Endodermal cell (in vitro differentiated cells): ENCODE data around the gene NOTO. TPM values are rescaled to one million over a fixed set of nuclear protein-coding genes. Genes with fewer than 3 reads are reported as not detected.

ENCODE experiments used
- DNase-seq: peaks from one replicate; pipeline ENCODE4 v3.0.0-alpha.2; 2017
- H3K27ac ChIP-seq: 2 replicates; pipeline ENCODE4 v1.5.1; 2013; ENCODE audit warnings: mild to moderate bottlenecking, low read depth, low read length, moderate library complexity
- H3K27me3 ChIP-seq: 2 replicates; pipeline ENCODE4 v1.6.1; 2013; ENCODE audit warnings: mild to moderate bottlenecking, low read length, moderate library complexity; ENCODE audit not compliant: insufficient read depth, control insufficient read depth, poor library complexity, severe bottlenecking
- H3K36me3 ChIP-seq: 2 replicates; pipeline ENCODE4 v1.7.0; 2013; ENCODE audit warnings: mild to moderate bottlenecking, low read length, moderate library complexity; ENCODE audit not compliant: control insufficient read depth, insufficient read depth
- H3K4me1 ChIP-seq: one replicate; pipeline ENCODE4 v1.7.0; 2013; ENCODE audit warnings: low read length; ENCODE audit not compliant: control insufficient read depth, insufficient read depth
- H3K4me3 ChIP-seq: 2 replicates; pipeline ENCODE4 v1.5.1; 2013; ENCODE audit warnings: mild to moderate bottlenecking, low read length, moderate library complexity
- H3K9ac ChIP-seq: 2 replicates; pipeline ENCODE4 v1.6.1; 2013; ENCODE audit warnings: mild to moderate bottlenecking, low read length, moderate library complexity; ENCODE audit not compliant: poor library complexity, severe bottlenecking; ENCODE audit errors: extremely low read depth
- H3K9me3 ChIP-seq: 2 replicates; pipeline ENCODE4 v1.6.1; 2013; ENCODE audit warnings: mild to moderate bottlenecking, low read length, moderate library complexity; ENCODE audit not compliant: control insufficient read depth
- H3K27ac Mint-ChIP-seq: 2 replicates; pipeline ENCODE4 v1.8.0; 2020; ENCODE audit warnings: mixed read lengths
- H3K27me3 Mint-ChIP-seq: 2 replicates; pipeline ENCODE4 v1.8.0; 2021; ENCODE audit warnings: mild to moderate bottlenecking, mixed read lengths; ENCODE audit not compliant: insufficient read depth
- H3K36me3 Mint-ChIP-seq: 2 replicates; pipeline ENCODE4 v1.8.0; 2020; ENCODE audit warnings: low read depth, mixed read lengths
- H3K4me1 Mint-ChIP-seq: 2 replicates; pipeline ENCODE4 v1.8.0; 2020; ENCODE audit warnings: mixed read lengths
- H3K4me3 Mint-ChIP-seq: 2 replicates; pipeline ENCODE4 v1.8.0; 2020; ENCODE audit warnings: mild to moderate bottlenecking, moderate library complexity, mixed read lengths
- H3K9me3 Mint-ChIP-seq: 2 replicates; pipeline ENCODE4 v1.8.0; 2020; ENCODE audit warnings: mild to moderate bottlenecking, mixed read lengths
- CTCF ChIP-seq: fragments of 200-600 bp; sonication (generic); conservative IDR thresholded peaks from 2 replicates; pipeline ENCODE4 v1.5.0; 2021; ENCODE audit warnings: antibody characterized with exemption, mild to moderate bottlenecking
- WGBS, 2 experiments: methylation state at CpG; one replicate each; pipeline versions ENCODE4 v1.1.5 to v1.1.7; 2013; ENCODE audit warnings: missing lambda C conversion rate in 2 of 2, mixed read lengths in 1 of 2; ENCODE audit not compliant: insufficient coverage in 1 of 2, insufficient read length in 1 of 2; 5-methylcytosine and 5-hydroxymethylcytosine counted together
- total RNA-seq, 2 donors: library from RNA; stranded (reverse); fragmentation: NEBNext Ultra II Directional in 1 of 2; extraction: Animal tissue kit (Norgen Biotek cat#: 25700) in 1 of 2; gene quantifications; 2 replicates in 1 of 2; 3 replicates in 1 of 2; pipeline ENCODE4 v1.2.1, GENCODE V29; 2021

Gene NOTO
- total RNA-seq, 2 donors from 2014 or later, result not detected

GRCh38 chr2:73176881-73177644, 25.3 kb upstream of the NOTO start:
- Mint-ChIP-seq H3K36me3 (no peaks in the 10 kb centered on the region), H3K4me1 (peaks cover 15% of the 10 kb centered on the region), H3K27ac (peak overlapping the region; percentile 26), H3K4me3 (peak overlapping the region; percentile 72), H3K27me3 (peaks cover 80% of the 10 kb centered on the region), H3K9me3 (no peaks in the 10 kb centered on the region)
- Histone ChIP-seq H3K4me3 (peak overlapping the region; percentile 91), H3K36me3 (no peaks in the 10 kb centered on the region), H3K27me3 (peaks cover 66% of the 10 kb centered on the region), H3K9ac (no peak overlapping the region), H3K9me3 (no peaks in the 10 kb centered on the region), H3K4me1 (no peaks in the 10 kb centered on the region), H3K27ac (no peak overlapping the region)
- 0% methylated on average over 8 to 56 of the region's 56 CpGs for WGBS, 2 experiments
- DNase-seq, result peak; percentile 94
- TF ChIP-seq CTCF, result peak; percentile 98

- no peak overlapping the region for H3K27ac ChIP-seq
- Mint-ChIP-seq H3K4me1 (peaks cover 15% of the 10 kb centered on the region), H3K27ac (no peak overlapping the region), H3K27me3 (peaks cover 83% of the 10 kb centered on the region), H3K4me3 (peak overlapping the region; percentile 72), H3K9me3 (no peaks in the 10 kb centered on the region), H3K36me3 (no peaks in the 10 kb centered on the region)
- H3K36me3 ChIP-seq, result no peaks in the 10 kb centered on the region
- peak overlapping the region; percentile 91 for H3K4me3 ChIP-seq
- WGBS, 2 experiments, result 0 to 35% methylated on average over 2 to 12 of the region's 12 CpGs
- H3K4me1 ChIP-seq, result no peaks in the 10 kb centered on the region
- TF ChIP-seq CTCF, result peak; percentile 17
- DNase-seq, result peak; percentile 75
- H3K27me3 ChIP-seq, result peaks cover 66% of the 10 kb centered on the region
- no peaks in the 10 kb centered on the region for H3K9me3 ChIP-seq
- H3K9ac ChIP-seq, result no peak overlapping the region
Observed at GRCh38 chr2:73177645-73178255, 24.6 kb upstream of the NOTO start.

- no peak for DNase-seq
- no peak overlapping the region for H3K27ac Mint-ChIP-seq
- H3K4me1 Mint-ChIP-seq, result no peaks in the 10 kb centered on the region
- Histone ChIP-seq H3K9me3 (no peaks in the 10 kb centered on the region), H3K4me1 (no peaks in the 10 kb centered on the region), H3K27me3 (peaks cover 33% of the 10 kb centered on the region), H3K4me3 (no peak overlapping the region), H3K36me3 (no peaks in the 10 kb centered on the region), H3K27ac (no peak overlapping the region), H3K9ac (no peak overlapping the region)
- no peaks in the 10 kb centered on the region for H3K36me3 Mint-ChIP-seq
- H3K9me3 Mint-ChIP-seq, result peaks cover 4% of the 10 kb centered on the region
- H3K4me3 Mint-ChIP-seq, result no peak overlapping the region
- WGBS, 2 experiments, result 76% methylated on average over 2 of the region's 2 CpGs; no CpG with 5 or more reads in 1 of the 2 experiments
- peaks cover 69% of the 10 kb centered on the region for H3K27me3 Mint-ChIP-seq
- TF ChIP-seq CTCF, result no peak
Observed at GRCh38 chr2:73185965-73186364, 16.4 kb upstream of the NOTO start.
